NCI-H128 (cell line): ENCODE measurements around the gene KIR2DL3.
"Not testable (repeated sequence)": the region's sequence is repeated elsewhere in the genome, so short reads cannot be mapped to it uniquely, and the experiment has no call there.

Experiments used
- DNase-seq: peaks from one replicate; lab custom pipeline; 2025; ENCODE audit not compliant: unreplicated experiment; lab: John Stamatoyannopoulos, UW

Gene KIR2DL3

GRCh38 chr19:54738306-54738705 lies at the start of gene KIR2DL3:
KIR2DL3 (plus strand) TSS chr19:54738513; CDS start chr19:54738546, 33 bp downstream.
- DNase-seq = not testable (repeated sequence)

- no peak for DNase-seq
These were observed 46.6 kb upstream of the KIR2DL3 start for GRCh38 chr19:54691582-54692297.

GRCh38 chr19:54692298-54692615 lies 46.1 kb upstream of the KIR2DL3 start:
- DNase-seq = no peak

GRCh38 chr19:54694648-54695047 lies 43.7 kb upstream of the KIR2DL3 start:
- no peak for DNase-seq

GRCh38 chr19:54696117-54696548 lies 42.2 kb upstream of the KIR2DL3 start:
- no peak for DNase-seq

GRCh38 chr19:54696766-54697165 lies 41.5 kb upstream of the KIR2DL3 start:
- DNase-seq = no peak

- not testable (repeated sequence) for DNase-seq
These were observed 40.6 kb upstream of the KIR2DL3 start for GRCh38 chr19:54697716-54698115.

- DNase-seq = no peak
These were observed 33.4 kb upstream of the KIR2DL3 start for GRCh38 chr19:54704928-54705327.

- no peak for DNase-seq
These were observed 30.4 kb upstream of the KIR2DL3 start for GRCh38 chr19:54707962-54708361.

GRCh38 chr19:54708781-54709180 lies 29.5 kb upstream of the KIR2DL3 start:
- DNase-seq = no peak

GRCh38 chr19:54709212-54709948 lies 28.9 kb upstream of the KIR2DL3 start:
- no peak for DNase-seq

GRCh38 chr19:54709956-54710355 lies 28.4 kb upstream of the KIR2DL3 start:
- not testable (repeated sequence) for DNase-seq

GRCh38 chr19:54724142-54724541 lies 14.2 kb upstream of the KIR2DL3 start, which contains the start of gene KIR3DL3:
KIR3DL3 (plus strand) TSS chr19:54724442; CDS start chr19:54724497, 55 bp downstream.
- no peak for DNase-seq

- no peak for DNase-seq
These were observed 13.7 kb upstream of the KIR2DL3 start for GRCh38 chr19:54724644-54725043.

GRCh38 chr19:54725321-54725720 lies 13.0 kb upstream of the KIR2DL3 start:
- no peak for DNase-seq

GRCh38 chr19:54727562-54727961 lies 10.8 kb upstream of the KIR2DL3 start:
- DNase-seq = no peak

GRCh38 chr19:54728167-54728566 lies 10.1 kb upstream of the KIR2DL3 start:
- no peak for DNase-seq

- no peak for DNase-seq
These were observed 8.7 kb upstream of the KIR2DL3 start for GRCh38 chr19:54729416-54730188.

- DNase-seq = no peak
These were observed 7.1 kb upstream of the KIR2DL3 start for GRCh38 chr19:54731191-54731590.

GRCh38 chr19:54738715-54739114 lies 402 bp downstream of the KIR2DL3 start:
- no peak for DNase-seq

- DNase-seq = no peak
These were observed 1.5 kb downstream of the KIR2DL3 start for GRCh38 chr19:54739587-54740497.
